Spleen (tissue), 11 donors: ENCODE measurements around the gene GNL3. TPM values are rescaled to one million over a fixed set of nuclear protein-coding genes. Genes with fewer than 3 reads are reported as not detected.

Experiments
- DNase-seq: peaks from one replicate; pipeline ENCODE4 v3.0.0-alpha.2; 2020
- H3K27ac ChIP-seq, 8 donors: fragments of 200-600 bp; sonication (generic) in 7 of 8; 1 replicate in 4 of 8; 2 replicates in 4 of 8; pipeline versions ENCODE4 v1.5.0 to v1.8.0; 2016 to 2021; ENCODE audit warnings: inconsistent platforms in 4 of 8, mild to moderate bottlenecking in 4 of 8, moderate library complexity in 1 of 8
- H3K27me3 ChIP-seq, 7 donors: fragments of 200-600 bp; sonication (generic) in 6 of 7; replicated peaks in 1 of 7; 1 replicate in 4 of 7; 2 replicates in 3 of 7; pipeline versions ENCODE4 v1.5.0 to v1.8.0; 2016 to 2021; ENCODE audit warnings: inconsistent platforms in 3 of 7, mild to moderate bottlenecking in 1 of 7
- H3K36me3 ChIP-seq, 6 donors: fragments of 200-600 bp; sonication (generic) in 5 of 6; 1 replicate in 4 of 6; 2 replicates in 2 of 6; pipeline versions ENCODE4 v1.5.0 to v1.8.0; 2016 to 2021; ENCODE audit warnings: inconsistent platforms in 2 of 6
- H3K4me1 ChIP-seq, 6 donors: fragments of 200-600 bp; sonication (generic) in 5 of 6; 1 replicate in 3 of 6; 2 replicates in 3 of 6; pipeline versions ENCODE4 v1.5.0 to v1.8.0; 2016 to 2021; ENCODE audit warnings: inconsistent platforms in 3 of 6
- H3K4me3 ChIP-seq, 8 donors: fragments of 200-600 bp; sonication (generic) in 7 of 8; 1 replicate in 4 of 8; 2 replicates in 4 of 8; pipeline versions ENCODE4 v1.5.0 to v1.8.0; 2016 to 2021; ENCODE audit warnings: inconsistent platforms in 4 of 8, mild to moderate bottlenecking in 4 of 8, moderate library complexity in 2 of 8
- H3K9me3 ChIP-seq, 8 donors: fragments of 200-600 bp; sonication (generic) in 7 of 8; 1 replicate in 4 of 8; 2 replicates in 4 of 8; pipeline versions ENCODE4 v1.5.0 to v1.8.0; 2016 to 2021; ENCODE audit warnings: inconsistent platforms in 4 of 8
- POLR2A ChIP-seq, 3 donors: fragments of 450-650 bp; IDR thresholded peaks; one replicate each; pipeline ENCODE4 v1.5.1; 2017; ENCODE audit warnings: antibody characterized with exemption in 3 of 3, mild to moderate bottlenecking in 1 of 3
- POLR2AphosphoS5 ChIP-seq, 3 donors: sonication (generic); formaldehyde crosslinking; IDR thresholded peaks; one replicate each; pipeline ENCODE4 v1.5.1; 2017; ENCODE audit warnings: antibody characterized with exemption in 3 of 3
- WGBS, 5 donors: extraction: QIAGEN DNeasy Blood & Tissue Kit in 3 of 5; methylation state at CpG; one replicate each; pipeline versions ENCODE4 v1.1.5 to v1.1.7; 2013 to 2018; 5-methylcytosine and 5-hydroxymethylcytosine counted together
- intact Hi-C: fragments of 100-400 bp; cut with DNase I; formaldehyde crosslinking; loops from one replicate; pipeline ENCODE4 v1.15.0; 2023; ENCODE audit warnings: low total_unique reads
- polyA plus RNA-seq, 3 donors: library from polyadenylated mRNA; stranded (reverse); fragments of 200-250 nt; gene quantifications; one replicate each; pipeline ENCODE4 v1.2.1, GENCODE V29; 2013
- total RNA-seq, 7 donors: library from RNA; depleted of rRNA in 3 of 7; stranded (reverse); fragments of >200 nt in 3 of 7; fragmentation: NEBNext Ultra II Directional in 4 of 7; extraction: Animal tissue kit (Norgen Biotek cat#: 25700) in 4 of 7; gene quantifications; one replicate each; pipeline versions ENCODE4 v1.1.0 to v1.2.1, GENCODE V29; 2016 to 2021
- TF ChIP-seq, protein P1 (sequence below), 11 experiments: fragments of 200-600 bp in 7 of 11; fragments of 450-650 bp in 4 of 11; sonication (generic) in 4 of 11; IDR thresholded peaks in 8 of 11; conservative IDR thresholded peaks in 3 of 11; 1 replicate in 7 of 11; 2 replicates in 4 of 11; pipeline versions ENCODE4 v1.4.0 to v1.8.0; 2016 to 2021; ENCODE audit warnings: antibody characterized with exemption in 11 of 11, inconsistent platforms in 4 of 11, mild to moderate bottlenecking in 1 of 11
- donor health status: healthy with polysubstance abuse.
- donor health status: DM: no; HTN: no; CAD: no; lungs with moderate emphysema.
- donor health status: DM: no; HTN: no; CAD: no.
- donor health status: Bipolar disorder and iron deficiency.
- donor health status: healthy.
- donor health status: DM: no; HTN: no; CAD: no.
- donor health status: DM: yes; HTN: yes; CAD: no.

Gene GNL3
- total and polyA plus RNA-seq, 10 donors, result 49.8 to 87.8 (median 67.7) TPM

DNA sequence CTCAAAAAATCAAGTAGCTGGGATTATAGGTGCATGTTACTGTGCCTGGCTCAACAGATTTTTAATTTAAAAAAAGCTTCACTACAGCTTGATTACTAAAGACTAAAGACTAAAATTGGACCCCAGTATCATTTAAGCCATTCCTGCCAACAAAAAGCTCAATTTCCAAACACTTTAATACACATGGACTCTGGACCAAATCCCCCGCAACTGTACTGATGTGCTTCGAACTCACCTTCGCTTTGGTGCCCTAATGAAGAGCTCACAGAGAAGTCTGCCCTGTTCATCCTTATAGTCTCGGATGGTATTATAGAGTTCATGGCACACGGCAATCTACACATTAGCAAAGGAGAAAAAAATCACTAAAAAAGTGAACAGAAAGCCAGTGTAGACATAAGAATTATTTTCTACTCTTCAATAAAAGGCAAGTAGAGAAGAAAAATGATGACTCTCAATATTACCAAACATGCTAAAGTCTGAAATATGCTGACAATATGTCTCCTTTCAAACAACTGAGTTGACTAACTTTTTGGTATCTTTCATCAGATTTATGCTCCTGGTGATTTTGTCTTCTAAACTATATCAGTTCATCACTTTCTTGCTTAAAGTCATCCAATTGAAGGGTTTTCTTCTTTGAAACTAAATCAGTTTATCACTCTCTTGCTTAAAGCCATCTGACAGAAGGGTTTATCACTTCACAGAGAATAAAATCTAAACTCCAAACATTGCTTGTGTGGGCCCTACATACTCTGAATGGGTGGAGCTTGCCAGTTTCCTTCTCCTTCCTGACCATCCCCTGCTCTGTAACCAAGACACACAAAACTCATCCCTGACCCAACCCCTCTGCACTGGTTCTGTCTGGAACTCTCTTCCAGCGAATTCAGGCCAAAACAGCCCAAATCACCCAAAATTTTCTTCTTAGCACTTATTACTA lies 7.3 kb upstream of the GNL3 start:
- 95 to 98% (median 97%) methylated on average over 6 of the region's 6 CpGs for WGBS, 5 donors
- peaks cover 4 to 88% (median 42%) of the 10 kb centered on the region in 6 donors for H3K36me3 ChIP-seq
- intact Hi-C loops, result no loop called here
- no peaks in the 10 kb centered on the region for H3K9me3 ChIP-seq
- TF ChIP-seq POLR2A (IDR thresholded peaks at IDR 0.05) (no peak), POLR2AphosphoS5 (IDR thresholded peaks at IDR 0.05) (no peak)
- TF ChIP-seq, protein P1, sequence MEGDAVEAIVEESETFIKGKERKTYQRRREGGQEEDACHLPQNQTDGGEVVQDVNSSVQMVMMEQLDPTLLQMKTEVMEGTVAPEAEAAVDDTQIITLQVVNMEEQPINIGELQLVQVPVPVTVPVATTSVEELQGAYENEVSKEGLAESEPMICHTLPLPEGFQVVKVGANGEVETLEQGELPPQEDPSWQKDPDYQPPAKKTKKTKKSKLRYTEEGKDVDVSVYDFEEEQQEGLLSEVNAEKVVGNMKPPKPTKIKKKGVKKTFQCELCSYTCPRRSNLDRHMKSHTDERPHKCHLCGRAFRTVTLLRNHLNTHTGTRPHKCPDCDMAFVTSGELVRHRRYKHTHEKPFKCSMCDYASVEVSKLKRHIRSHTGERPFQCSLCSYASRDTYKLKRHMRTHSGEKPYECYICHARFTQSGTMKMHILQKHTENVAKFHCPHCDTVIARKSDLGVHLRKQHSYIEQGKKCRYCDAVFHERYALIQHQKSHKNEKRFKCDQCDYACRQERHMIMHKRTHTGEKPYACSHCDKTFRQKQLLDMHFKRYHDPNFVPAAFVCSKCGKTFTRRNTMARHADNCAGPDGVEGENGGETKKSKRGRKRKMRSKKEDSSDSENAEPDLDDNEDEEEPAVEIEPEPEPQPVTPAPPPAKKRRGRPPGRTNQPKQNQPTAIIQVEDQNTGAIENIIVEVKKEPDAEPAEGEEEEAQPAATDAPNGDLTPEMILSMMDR (IDR thresholded peaks at IDR 0.05 in 8 of 11, conservative IDR thresholded peaks at IDR 0.05 in 3 of 11), result no peak
- no peaks in the 10 kb centered on the region for H3K27me3 ChIP-seq
- peak overlapping the region in 1 of 8 donors; percentile 33 for H3K27ac ChIP-seq
- peaks cover 9 to 53% (median 39%) of the 10 kb centered on the region in 6 donors for H3K4me1 ChIP-seq
- no peak for DNase-seq
- no peak overlapping the region for H3K4me3 ChIP-seq

- no peak for DNase-seq
- H3K27me3 ChIP-seq, result no peaks in the 10 kb centered on the region
- H3K9me3 ChIP-seq, result no peaks in the 10 kb centered on the region
- peak overlapping the region in 2 of 8 donors; percentile 10 to 33 for H3K27ac ChIP-seq
- WGBS, 5 donors, result 86 to 95% (median 94%) methylated on average over 3 of the region's 3 CpGs
- peaks cover 4 to 81% (median 40%) of the 10 kb centered on the region in 6 donors for H3K36me3 ChIP-seq
- no peak overlapping the region for H3K4me3 ChIP-seq
- peaks cover 12 to 60% (median 46%) of the 10 kb centered on the region in 6 donors for H3K4me1 ChIP-seq
- no peak for TF ChIP-seq POLR2AphosphoS5 (IDR thresholded peaks at IDR 0.05)
- TF ChIP-seq, protein P1 (IDR thresholded peaks at IDR 0.05 in 8 of 11, conservative IDR thresholded peaks at IDR 0.05 in 3 of 11), result no peak
- TF ChIP-seq POLR2A (IDR thresholded peaks at IDR 0.05), result no peak
- intact Hi-C loops, result no loop called here
Measured at GRCh38 chr3:52679199-52679538, 6.7 kb upstream of the GNL3 start.

DNA sequence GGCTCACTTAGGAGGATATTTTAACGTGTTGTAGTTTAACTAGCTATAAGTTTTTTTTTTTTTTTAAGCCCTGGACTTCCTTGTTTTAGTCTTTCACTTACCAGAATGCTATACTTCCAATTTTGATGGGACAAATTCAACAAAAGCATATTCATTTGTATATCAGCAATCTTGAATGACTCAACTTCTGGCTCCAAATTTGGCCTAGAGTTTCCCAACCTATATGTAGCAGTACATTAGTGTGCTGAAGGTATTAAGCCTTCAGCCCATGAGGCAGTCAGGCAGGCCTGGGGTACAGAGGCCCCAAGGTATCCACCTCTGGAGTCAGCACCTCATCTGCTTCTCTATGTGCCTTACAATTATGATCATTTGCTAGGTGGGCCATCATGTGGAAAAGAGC lies 6.0 kb upstream of the GNL3 start:
- WGBS, 5 donors, result 53 to 76% (median 63%) methylated on average over 1 of the region's 1 CpG
- TF ChIP-seq POLR2AphosphoS5 (IDR thresholded peaks at IDR 0.05) (no peak), POLR2A (IDR thresholded peaks at IDR 0.05) (no peak)
- TF ChIP-seq, protein P1 (IDR thresholded peaks at IDR 0.05 in 8 of 11, conservative IDR thresholded peaks at IDR 0.05 in 3 of 11), result no peak
- Histone ChIP-seq H3K9me3 (no peaks in the 10 kb centered on the region), H3K27ac (peak overlapping the region in 2 of 8 donors; percentile 6 to 76), H3K36me3 (peaks cover 4 to 75% (median 37%) of the 10 kb centered on the region in 6 donors), H3K27me3 (no peaks in the 10 kb centered on the region), H3K4me1 (peaks cover 19 to 66% (median 52%) of the 10 kb centered on the region in 6 donors), H3K4me3 (no peak overlapping the region)
- intact Hi-C loops, result no loop called here
- DNase-seq, result no peak

DNA sequence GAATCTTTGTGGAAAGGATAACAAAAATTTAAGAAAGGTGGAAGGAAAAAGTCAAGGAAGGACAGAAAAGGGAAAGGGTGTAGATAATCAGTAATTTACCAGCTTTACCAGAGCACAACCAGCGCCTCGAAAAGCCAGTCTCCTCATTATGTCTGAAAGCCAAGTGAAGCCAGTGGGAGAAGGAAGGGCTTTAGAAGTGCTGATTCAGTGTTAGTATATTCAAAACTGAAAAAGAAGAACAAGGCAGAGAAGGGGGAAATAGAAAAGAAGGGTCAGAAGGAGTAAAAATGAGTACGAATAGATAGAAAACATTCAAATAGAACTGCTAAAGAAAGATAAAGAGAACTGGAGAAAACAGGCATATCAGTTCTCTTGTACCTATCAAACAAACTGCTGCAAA lies 4.2 kb upstream of the GNL3 start:
- intact Hi-C loops, result no loop called here

More for the DNA sequence above, 4.2 kb upstream of the GNL3 start:
- 33 to 63% (median 44%) methylated on average over 3 of the region's 3 CpGs for WGBS, 5 donors
- Histone ChIP-seq H3K4me1 (peaks cover 24 to 78% (median 63%) of the 10 kb centered on the region in 6 donors), H3K27ac (peak overlapping the region in 7 of 8 donors; percentile 0 to 76 (median 64)), H3K4me3 (peak overlapping the region in 1 of 8 donors; percentile 1), H3K27me3 (no peaks in the 10 kb centered on the region), H3K36me3 (peaks cover 4 to 59% (median 26%) of the 10 kb centered on the region in 6 donors), H3K9me3 (no peaks in the 10 kb centered on the region)
- TF ChIP-seq POLR2A (IDR thresholded peaks at IDR 0.05) (no peak), POLR2AphosphoS5 (IDR thresholded peaks at IDR 0.05) (no peak)
- TF ChIP-seq, protein P1 (IDR thresholded peaks at IDR 0.05 in 8 of 11, conservative IDR thresholded peaks at IDR 0.05 in 3 of 11), result no peak
- DNase-seq, result no peak
